Suprapubic skin (tissue), 3 donors: Measurements from ENCODE around the gene FBXL3.

Source experiments
- POLR2A ChIP-seq, 2 donors: fragments of 450-650 bp; IDR thresholded peaks; one replicate each; pipeline ENCODE4 v1.6.1; 2017; ENCODE audit warnings: antibody characterized with exemption in 2 of 2, mild to moderate bottlenecking in 2 of 2, moderate library complexity in 2 of 2
- TF ChIP-seq, protein P1 (sequence below), 2 donors: fragments of 200-600 bp in 1 of 2; fragments of 450-650 bp in 1 of 2; sonication (generic) in 1 of 2; IDR thresholded peaks; one replicate each; pipeline ENCODE4 v1.5.1; 2016 to 2019; ENCODE audit warnings: antibody characterized with exemption in 2 of 2, mild to moderate bottlenecking in 1 of 2, moderate library complexity in 1 of 2

DNA sequence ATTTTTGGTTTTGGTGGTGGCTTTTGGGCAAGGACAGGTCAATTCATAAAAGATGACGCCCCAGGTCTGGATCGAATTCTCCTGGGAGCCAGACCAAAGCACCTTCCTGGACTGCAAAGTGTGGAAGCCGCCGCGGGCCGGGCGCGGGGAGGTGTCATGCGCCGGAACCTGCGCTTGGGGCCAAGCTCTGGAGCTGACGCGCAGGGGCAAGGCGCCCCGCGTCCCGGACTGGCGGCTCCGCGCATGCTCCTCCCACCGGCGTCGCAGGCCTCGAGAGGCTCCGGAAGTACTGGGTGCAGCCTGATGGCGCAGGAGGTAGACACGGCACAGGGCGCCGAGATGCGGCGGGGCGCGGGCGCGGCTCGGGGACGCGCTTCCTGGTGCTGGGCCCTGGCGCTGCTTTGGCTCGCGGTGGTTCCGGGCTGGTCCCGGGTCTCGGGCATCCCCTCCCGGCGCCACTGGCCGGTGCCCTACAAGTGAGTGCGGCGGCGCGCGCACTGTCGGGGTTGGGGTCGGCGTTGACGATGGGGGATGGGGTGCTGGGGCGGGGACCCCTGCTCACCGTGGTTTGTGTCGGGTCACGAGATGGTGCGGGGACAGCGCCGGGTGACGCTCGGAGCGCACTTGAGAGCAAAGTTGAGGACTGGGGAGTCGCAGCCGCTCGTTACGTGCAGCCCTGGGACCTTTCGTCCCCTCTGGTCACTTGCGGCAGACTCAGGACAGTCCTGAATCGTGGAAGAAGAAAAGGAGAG is 35.0 kb downstream of the FBXL3 start, which contains the start of gene CLN5:
- TF ChIP-seq, protein P1, sequence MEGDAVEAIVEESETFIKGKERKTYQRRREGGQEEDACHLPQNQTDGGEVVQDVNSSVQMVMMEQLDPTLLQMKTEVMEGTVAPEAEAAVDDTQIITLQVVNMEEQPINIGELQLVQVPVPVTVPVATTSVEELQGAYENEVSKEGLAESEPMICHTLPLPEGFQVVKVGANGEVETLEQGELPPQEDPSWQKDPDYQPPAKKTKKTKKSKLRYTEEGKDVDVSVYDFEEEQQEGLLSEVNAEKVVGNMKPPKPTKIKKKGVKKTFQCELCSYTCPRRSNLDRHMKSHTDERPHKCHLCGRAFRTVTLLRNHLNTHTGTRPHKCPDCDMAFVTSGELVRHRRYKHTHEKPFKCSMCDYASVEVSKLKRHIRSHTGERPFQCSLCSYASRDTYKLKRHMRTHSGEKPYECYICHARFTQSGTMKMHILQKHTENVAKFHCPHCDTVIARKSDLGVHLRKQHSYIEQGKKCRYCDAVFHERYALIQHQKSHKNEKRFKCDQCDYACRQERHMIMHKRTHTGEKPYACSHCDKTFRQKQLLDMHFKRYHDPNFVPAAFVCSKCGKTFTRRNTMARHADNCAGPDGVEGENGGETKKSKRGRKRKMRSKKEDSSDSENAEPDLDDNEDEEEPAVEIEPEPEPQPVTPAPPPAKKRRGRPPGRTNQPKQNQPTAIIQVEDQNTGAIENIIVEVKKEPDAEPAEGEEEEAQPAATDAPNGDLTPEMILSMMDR (IDR thresholded peaks at IDR 0.05): no peak
- TF ChIP-seq POLR2A (IDR thresholded peaks at IDR 0.05): peak; percentile 83 to 91
